K562 (cell line): ENCODE data around the gene EMX1. TPM values are rescaled to one million over a fixed set of nuclear protein-coding genes. Genes with fewer than 3 reads are reported as not detected.
A peak's percentile ranks its signal among the peaks of the same experiment; 100 is the strongest.

ENCODE experiments used
- ADNP ChIP-seq: fragments of 200-800 bp; sonication (Bioruptor generic); IDR thresholded peaks from 2 replicates; pipeline ENCODE4 v1.6.1; 2016; ENCODE audit warnings: missing genetic modification characterization, missing compliant biosample characterization
- DEAF1 ChIP-seq: fragments of 450-650 bp; formaldehyde crosslinking; IDR thresholded peaks from 2 replicates; pipeline ENCODE4 v1.4.0; 2020; ENCODE audit warnings: mild to moderate bottlenecking, moderate library complexity
- GABPA ChIP-seq: fragments of 200-800 bp; sonication (Bioruptor generic); conservative IDR thresholded peaks from 2 replicates; pipeline ENCODE4 v1.6.1; 2016; ENCODE audit warnings: low read depth, missing genetic modification characterization, missing compliant biosample characterization
- HLTF ChIP-seq: fragments of 450-650 bp; IDR thresholded peaks from 2 replicates; pipeline ENCODE4 v1.6.1; 2016
- NFIC ChIP-seq: fragments of 450-650 bp; IDR thresholded peaks from 2 replicates; pipeline ENCODE4 v1.6.1; 2017; ENCODE audit warnings: mild to moderate bottlenecking, inconsistent platforms
- OTX1 ChIP-seq: fragments of 450-650 bp; formaldehyde crosslinking; IDR thresholded peaks from 2 replicates; pipeline ENCODE4 v1.4.0; 2022; ENCODE audit warnings: mild to moderate bottlenecking
- POLR2G ChIP-seq: fragments of 200-400 bp; formaldehyde crosslinking; IDR thresholded peaks from 2 replicates; pipeline ENCODE4 v1.6.1; 2017; ENCODE audit warnings: low read depth, mild to moderate bottlenecking, antibody characterized with exemption, low read length, moderate library complexity
- PTTG1 ChIP-seq: fragments of 450-650 bp; IDR thresholded peaks from 2 replicates; pipeline ENCODE4 v1.6.1; 2016; ENCODE audit warnings: low read depth, mild to moderate bottlenecking, missing genetic modification characterization, missing compliant biosample characterization
- RAD21 ChIP-seq, 2 experiments: fragments of 250-450 bp in 1 of 2; fragments of 450-650 bp in 1 of 2; sonication (Bioruptor Pico) in 1 of 2; formaldehyde crosslinking in 1 of 2; IDR thresholded peaks in 1 of 2; conservative IDR thresholded peaks in 1 of 2; 2 replicates each; pipeline versions ENCODE4 v1.4.0 to v1.8.0; 2020 to 2022; ENCODE audit warnings: mild to moderate bottlenecking in 2 of 2, moderate library complexity in 1 of 2
- SMARCA5 ChIP-seq: fragments of 450-650 bp; IDR thresholded peaks from 2 replicates; pipeline ENCODE4 v1.6.1; 2016
- SRSF7 ChIP-seq: fragments of 200-400 bp; formaldehyde crosslinking; optimal IDR thresholded peaks from 2 replicates; pipeline ENCODE3; 2017; ENCODE audit warnings: mild to moderate bottlenecking, low read depth, low read length
- ZNF175 ChIP-seq: fragments of 200-800 bp; sonication (Bioruptor generic); IDR thresholded peaks from 2 replicates; pipeline ENCODE4 v1.6.1; 2016; ENCODE audit warnings: low read depth, mild to moderate bottlenecking, missing genetic modification characterization, missing compliant biosample characterization
- ZNF274 ChIP-seq: IDR thresholded peaks from 2 replicates; pipeline ENCODE4 v1.6.1; 2011; ENCODE audit warnings: low read depth, mild to moderate bottlenecking, low read length, moderate library complexity, borderline replicate concordance
- ZNF311 ChIP-seq: fragments of 250-450 bp; sonication (Bioruptor Pico); IDR thresholded peaks from 2 replicates; pipeline ENCODE4 v1.4.0; 2020; ENCODE audit warnings: mild to moderate bottlenecking, moderate library complexity
- ZNF431 ChIP-seq: sonication (generic); formaldehyde crosslinking; IDR thresholded peaks from 2 replicates; pipeline ENCODE4 v1.8.0; 2022; ENCODE audit warnings: mild to moderate bottlenecking, missing genetic modification reagents
- polyA plus RNA-seq, 8 experiments: library from polyadenylated mRNA; depleted of rRNA in 4 of 8; stranded (reverse) in 5 of 8; unstranded in 3 of 8; fragments of >200 nt; fragmentation: Nextera tagmentation in 2 of 8; fragmentation: Illumina TruSeq in 1 of 8; extraction: Ambion mirVana in 2 of 8; extraction: Trizol in 1 of 8; gene quantifications; 2 replicates each; pipeline versions ENCODE4 v1.2.1 to v1.2.3, GENCODE V29; 2011 to 2014; ENCODE audit warnings: inconsistent platforms in 1 of 8, missing spikeins in 1 of 8
- total RNA-seq, 7 experiments: library from RNA; depleted of rRNA in 6 of 7; stranded (reverse); fragments of >200 nt in 6 of 7; fragmentation: Illumina TruSeq in 2 of 7; extraction: Trizol in 2 of 7; gene quantifications; 2 replicates each; pipeline versions ENCODE4 v1.2.1 to v1.2.3, GENCODE V29; 2011 to 2021; ENCODE audit warnings: low replicate concordance in 1 of 7
- TF ChIP-seq, protein P1 (sequence below): sonication (generic); formaldehyde crosslinking; IDR thresholded peaks from 2 replicates; pipeline ENCODE4 v1.8.1; 2023; ENCODE audit warnings: mild to moderate bottlenecking, missing genetic modification reagents, moderate library complexity
- TF ChIP-seq, protein P2 (sequence below): fragments of 250-450 bp; sonication (Bioruptor Pico); IDR thresholded peaks from 2 replicates; pipeline ENCODE4 v1.4.0; 2020; ENCODE audit warnings: borderline replicate concordance

EMX1 gene
- total and polyA plus RNA-seq, 9 of the 15 experiments (the other 6 are each of a cell fraction or from before 2014, with no cell fraction given): 0.10 to 0.32 (median 0.21) TPM; not detected in 6

DNA sequence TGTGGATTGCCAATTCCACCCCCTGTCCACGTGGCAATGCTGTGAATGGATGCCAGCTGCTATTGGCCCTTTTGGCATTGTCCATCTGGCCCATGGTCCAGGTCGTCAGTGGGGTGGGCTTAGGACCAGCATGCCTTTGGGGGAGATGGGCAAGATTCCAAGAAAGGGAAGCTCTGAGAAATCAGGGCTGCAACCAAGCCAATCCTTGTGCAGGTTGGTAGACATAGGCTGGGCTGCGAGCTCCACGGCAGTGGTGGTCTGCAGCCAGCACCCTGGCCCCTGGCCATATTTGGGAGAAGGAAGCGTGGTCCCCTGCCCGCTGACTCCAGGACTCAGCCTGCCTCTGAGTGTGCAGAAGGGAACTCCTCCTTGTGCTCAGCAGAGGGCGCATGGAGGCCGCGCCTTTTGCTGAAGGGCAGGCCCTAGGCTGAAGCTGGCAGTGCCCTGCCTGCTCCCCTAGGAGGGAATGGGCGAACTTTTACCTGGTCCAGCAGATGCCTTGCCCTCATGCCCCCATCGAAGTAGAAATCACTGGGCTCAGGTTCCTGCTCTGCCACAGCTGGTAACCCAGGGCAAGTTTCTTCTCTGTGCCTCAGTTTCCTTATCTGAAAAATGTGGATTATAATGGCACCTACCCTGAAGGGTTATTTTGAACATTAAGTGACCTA is 24.7 kb upstream of the EMX1 start (continued):
- TF ChIP-seq POLR2G: peak; percentile 18; the same call in 1 of the 2 replicates
- no peak for TF ChIP-seq ADNP (tag)
- no peak for TF ChIP-seq ZNF274
- no peak for TF ChIP-seq SRSF7
- TF ChIP-seq NFIC: peak; percentile 70
- TF ChIP-seq ZNF431 (CRISPR knock-in tag): no peak
- no peak for TF ChIP-seq SMARCA5
- no peak for TF ChIP-seq ZNF175 (CRISPR knock-in tag)
- TF ChIP-seq, protein P1, sequence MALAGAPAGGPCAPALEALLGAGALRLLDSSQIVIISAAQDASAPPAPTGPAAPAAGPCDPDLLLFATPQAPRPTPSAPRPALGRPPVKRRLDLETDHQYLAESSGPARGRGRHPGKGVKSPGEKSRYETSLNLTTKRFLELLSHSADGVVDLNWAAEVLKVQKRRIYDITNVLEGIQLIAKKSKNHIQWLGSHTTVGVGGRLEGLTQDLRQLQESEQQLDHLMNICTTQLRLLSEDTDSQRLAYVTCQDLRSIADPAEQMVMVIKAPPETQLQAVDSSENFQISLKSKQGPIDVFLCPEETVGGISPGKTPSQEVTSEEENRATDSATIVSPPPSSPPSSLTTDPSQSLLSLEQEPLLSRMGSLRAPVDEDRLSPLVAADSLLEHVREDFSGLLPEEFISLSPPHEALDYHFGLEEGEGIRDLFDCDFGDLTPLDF (CRISPR knock-in tag): no peak
- TF ChIP-seq HLTF: no peak
- TF ChIP-seq, protein P2, sequence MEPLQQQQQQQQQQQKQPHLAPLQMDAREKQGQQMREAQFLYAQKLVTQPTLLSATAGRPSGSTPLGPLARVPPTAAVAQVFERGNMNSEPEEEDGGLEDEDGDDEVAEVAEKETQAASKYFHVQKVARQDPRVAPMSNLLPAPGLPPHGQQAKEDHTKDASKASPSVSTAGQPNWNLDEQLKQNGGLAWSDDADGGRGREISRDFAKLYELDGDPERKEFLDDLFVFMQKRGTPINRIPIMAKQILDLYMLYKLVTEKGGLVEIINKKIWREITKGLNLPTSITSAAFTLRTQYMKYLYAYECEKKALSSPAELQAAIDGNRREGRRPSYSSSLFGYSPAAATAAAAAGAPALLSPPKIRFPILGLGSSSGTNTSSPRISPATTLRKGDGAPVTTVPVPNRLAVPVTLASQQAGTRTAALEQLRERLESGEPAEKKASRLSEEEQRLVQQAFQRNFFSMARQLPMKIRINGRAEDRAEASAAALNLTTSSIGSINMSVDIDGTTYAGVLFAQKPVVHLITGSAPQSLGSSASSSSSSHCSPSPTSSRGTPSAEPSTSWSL (CRISPR knock-in tag): no peak
- TF ChIP-seq OTX1 (CRISPR knock-in tag): no peak
- no peak for TF ChIP-seq ZNF311 (CRISPR knock-in tag)
- no peak for TF ChIP-seq GABPA (tag)
- TF ChIP-seq RAD21 (CRISPR knock-in tag; conservative IDR thresholded peaks at IDR 0.05 in 1 of 2, IDR thresholded peaks at IDR 0.05 in 1 of 2): peak; percentile 56 to 73
- TF ChIP-seq DEAF1: peak; percentile 26; the same call in 1 of the 2 replicates
- TF ChIP-seq PTTG1 (tag): no peak
